Stimulated activated memory B cell treated with anti-CD40 and anti-IgM and Interleukin-4, amounts not matched to agents 10 μg/mL and 1 μg/mL and 100 μg/mL, for 72 hours (primary cell): ENCODE data around the gene TTC17.
"Not testable (repeated sequence)": the region's sequence is repeated elsewhere in the genome, so short reads cannot be mapped to it uniquely, and the experiment has no call there.

Experiments used
- ATAC-seq: fragments of 150-1000 bp; cut with Tn5 transposase; 2 replicates; pipeline ENCODE4 v1.10.0; 2021
- H3K27ac Mint-ChIP-seq: one replicate; pipeline ENCODE4 v1.8.0; 2022; ENCODE audit warnings: mild to moderate bottlenecking, mixed read lengths
- H3K27me3 Mint-ChIP-seq: one replicate; pipeline ENCODE4 v1.8.0; 2022; ENCODE audit warnings: mixed read lengths
- H3K36me3 Mint-ChIP-seq: one replicate; pipeline ENCODE4 v1.8.0; 2022; ENCODE audit warnings: mixed read lengths
- H3K4me1 Mint-ChIP-seq: one replicate; pipeline ENCODE4 v1.8.0; 2022; ENCODE audit warnings: mixed read lengths
- H3K4me3 Mint-ChIP-seq: one replicate; pipeline ENCODE4 v1.8.0; 2022; ENCODE audit warnings: mild to moderate bottlenecking, moderate library complexity, mixed read lengths
- H3K9me3 Mint-ChIP-seq: one replicate; pipeline ENCODE4 v1.8.0; 2022; ENCODE audit warnings: mixed read lengths

TTC17 gene

DNA sequence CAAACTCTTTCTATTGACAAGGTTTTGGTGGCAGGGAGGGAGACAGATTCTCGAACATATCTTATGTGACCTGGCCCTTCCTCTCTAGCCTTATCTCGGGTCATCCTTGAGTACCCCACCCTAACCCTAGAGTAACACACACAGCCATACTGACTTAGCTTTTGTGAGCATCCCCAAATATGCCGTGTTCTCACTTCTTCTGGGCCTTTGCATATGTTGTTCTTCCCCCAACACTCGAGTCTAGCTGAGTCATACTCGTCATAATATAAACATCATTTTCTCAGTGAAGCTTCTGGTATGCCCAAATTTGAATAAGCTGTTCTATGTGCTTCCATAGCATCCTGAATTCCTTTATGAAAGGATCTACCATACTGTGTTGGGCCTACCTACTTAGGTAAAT, 8.0 kb downstream of the TTC17 start:
- no peaks in the 10 kb centered on the region for H3K27me3 Mint-ChIP-seq
- no peak overlapping the region for H3K4me3 Mint-ChIP-seq
- no peaks in the 10 kb centered on the region for H3K9me3 Mint-ChIP-seq
- peaks cover 28% of the 10 kb centered on the region for H3K36me3 Mint-ChIP-seq
- H3K27ac Mint-ChIP-seq: peak overlapping the region; percentile 29
- no peak for ATAC-seq
- H3K4me1 Mint-ChIP-seq: peaks cover 40% of the 10 kb centered on the region

DNA sequence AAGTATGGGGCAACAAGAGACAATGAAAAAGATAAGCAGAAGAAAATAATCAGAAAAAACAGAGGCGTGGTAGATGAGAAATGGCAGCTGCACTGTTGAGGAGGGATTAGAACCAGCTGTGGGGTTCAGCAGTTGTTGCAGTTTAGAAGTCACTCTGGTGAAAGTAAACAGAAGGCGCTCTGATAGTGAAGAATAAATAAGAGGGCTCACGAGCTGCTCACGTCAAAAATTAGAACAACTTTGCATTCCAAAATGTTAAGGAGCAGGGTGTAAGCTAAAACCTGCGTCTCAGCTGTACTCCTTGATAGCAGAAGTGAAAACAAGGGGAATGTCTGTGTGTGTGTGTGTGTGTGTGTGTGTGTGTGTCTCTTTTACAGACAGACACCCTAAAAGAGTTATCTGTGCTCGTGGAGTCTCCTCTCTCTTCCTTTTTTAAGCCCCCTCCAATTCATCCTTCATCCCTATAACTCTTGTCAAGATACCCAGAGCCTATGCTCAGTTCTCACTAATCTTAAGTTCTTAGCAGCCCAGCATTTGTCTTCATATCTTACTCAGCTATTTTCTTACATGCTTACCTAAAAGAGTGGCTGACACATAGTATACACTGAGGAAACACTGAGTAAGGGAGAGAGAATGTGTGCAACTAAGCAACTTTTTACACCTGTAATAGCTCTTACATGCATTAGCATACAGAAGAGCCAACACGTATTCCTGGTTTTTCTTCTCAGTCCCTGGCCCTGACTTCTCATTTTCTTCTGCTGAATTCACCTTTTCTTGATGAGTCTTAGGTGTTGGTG, 8.9 kb downstream of the TTC17 start:
- no peak overlapping the region for H3K4me3 Mint-ChIP-seq
- peak overlapping the region; percentile 29 for H3K27ac Mint-ChIP-seq
- peaks cover 40% of the 10 kb centered on the region for H3K4me1 Mint-ChIP-seq
- no peaks in the 10 kb centered on the region for H3K27me3 Mint-ChIP-seq
- ATAC-seq: peak; percentile 84
- no peaks in the 10 kb centered on the region for H3K9me3 Mint-ChIP-seq
- peaks cover 28% of the 10 kb centered on the region for H3K36me3 Mint-ChIP-seq

DNA sequence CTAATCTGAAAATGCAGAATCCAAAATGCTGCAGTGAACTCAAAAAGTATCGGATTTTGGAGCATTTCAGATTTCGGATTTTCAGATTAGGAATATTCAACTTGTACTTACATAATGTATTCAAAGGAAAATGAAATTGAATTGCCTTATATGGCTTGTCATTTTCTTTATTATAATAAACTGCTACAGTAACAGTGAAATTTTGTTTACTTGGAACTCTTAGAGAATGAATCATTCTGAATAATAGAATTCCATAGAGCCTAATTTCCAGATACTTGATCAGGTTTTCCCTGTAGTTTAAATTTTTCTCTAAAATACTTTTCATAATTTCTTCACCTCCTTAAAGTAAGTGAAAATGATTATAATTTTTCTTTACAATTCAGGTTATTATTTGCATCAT, 17.3 kb downstream of the TTC17 start:
- H3K27ac Mint-ChIP-seq: no peak overlapping the region
- no peak overlapping the region for H3K4me3 Mint-ChIP-seq
- peaks cover 9% of the 10 kb centered on the region for H3K4me1 Mint-ChIP-seq
- no peak for ATAC-seq
- no peaks in the 10 kb centered on the region for H3K9me3 Mint-ChIP-seq
- H3K36me3 Mint-ChIP-seq: peaks cover 5% of the 10 kb centered on the region
- no peaks in the 10 kb centered on the region for H3K27me3 Mint-ChIP-seq

DNA sequence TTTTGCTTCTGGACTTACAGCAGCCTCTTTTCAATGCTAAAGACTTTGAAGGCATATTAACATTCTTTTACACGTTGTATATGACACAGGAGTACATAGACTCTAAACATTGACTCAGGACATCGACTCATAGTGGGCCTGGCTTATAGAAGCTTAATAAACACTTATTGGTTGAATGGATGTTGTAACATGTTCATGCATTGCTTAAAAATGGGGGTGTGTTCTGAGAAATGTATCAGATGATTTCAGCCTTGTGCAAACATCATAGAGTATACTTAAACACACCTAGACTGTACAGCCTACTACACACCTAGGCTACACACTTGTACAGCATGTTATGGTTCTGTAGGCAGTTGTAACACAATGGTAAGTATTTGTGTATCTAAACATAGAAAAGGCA, 17.9 kb downstream of the TTC17 start:
- Mint-ChIP-seq H3K27me3 (no peaks in the 10 kb centered on the region), H3K4me1 (peaks cover 13% of the 10 kb centered on the region), H3K9me3 (no peaks in the 10 kb centered on the region), H3K36me3 (peaks cover 9% of the 10 kb centered on the region), H3K4me3 (no peak overlapping the region), H3K27ac (no peak overlapping the region)
- ATAC-seq: no peak

DNA sequence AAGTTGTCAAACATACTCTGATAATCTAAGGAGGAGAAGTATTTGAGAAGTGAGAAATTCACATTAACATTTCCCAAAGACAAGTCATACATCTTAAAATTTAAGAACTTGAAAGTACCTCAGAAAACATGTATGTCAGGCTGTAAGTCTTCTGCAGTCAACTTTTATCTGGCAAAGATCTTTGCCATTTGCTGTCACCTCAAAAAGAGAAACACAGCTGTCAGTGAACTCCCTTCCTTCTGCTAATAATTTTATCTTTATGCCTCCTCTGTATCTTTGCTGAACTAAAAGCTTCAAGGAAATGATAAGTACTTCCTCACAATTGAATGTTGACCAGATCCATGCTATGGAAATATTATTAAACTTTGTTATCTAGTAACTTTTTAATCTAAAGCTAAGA, 18.7 kb downstream of the TTC17 start:
- Mint-ChIP-seq H3K36me3 (peaks cover 14% of the 10 kb centered on the region), H3K27ac (no peak overlapping the region), H3K9me3 (no peaks in the 10 kb centered on the region), H3K4me3 (no peak overlapping the region), H3K27me3 (no peaks in the 10 kb centered on the region), H3K4me1 (peaks cover 16% of the 10 kb centered on the region)
- ATAC-seq: no peak

DNA sequence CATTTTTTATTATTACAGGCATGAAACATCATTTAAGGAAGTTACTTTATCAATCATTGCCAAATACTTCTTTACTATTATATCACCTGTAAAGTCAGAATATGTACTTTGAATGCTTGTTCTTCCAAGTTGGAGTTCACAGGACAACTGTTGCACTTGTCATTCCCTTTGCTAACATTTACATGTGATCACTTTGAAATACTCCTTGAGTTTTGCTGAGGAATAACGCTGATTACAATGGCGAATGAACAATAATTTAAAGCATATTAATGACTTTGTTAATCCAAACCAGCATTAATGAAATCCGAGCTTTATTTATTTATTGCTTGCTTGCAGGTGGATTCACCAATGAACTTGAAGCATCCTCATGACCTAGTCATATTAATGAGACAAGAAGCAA, 20.2 kb downstream of the TTC17 start:
- Mint-ChIP-seq H3K4me1 (peaks cover 16% of the 10 kb centered on the region), H3K27me3 (no peaks in the 10 kb centered on the region), H3K27ac (no peak overlapping the region), H3K4me3 (no peak overlapping the region), H3K36me3 (peaks cover 16% of the 10 kb centered on the region), H3K9me3 (no peaks in the 10 kb centered on the region)
- ATAC-seq: no peak

DNA sequence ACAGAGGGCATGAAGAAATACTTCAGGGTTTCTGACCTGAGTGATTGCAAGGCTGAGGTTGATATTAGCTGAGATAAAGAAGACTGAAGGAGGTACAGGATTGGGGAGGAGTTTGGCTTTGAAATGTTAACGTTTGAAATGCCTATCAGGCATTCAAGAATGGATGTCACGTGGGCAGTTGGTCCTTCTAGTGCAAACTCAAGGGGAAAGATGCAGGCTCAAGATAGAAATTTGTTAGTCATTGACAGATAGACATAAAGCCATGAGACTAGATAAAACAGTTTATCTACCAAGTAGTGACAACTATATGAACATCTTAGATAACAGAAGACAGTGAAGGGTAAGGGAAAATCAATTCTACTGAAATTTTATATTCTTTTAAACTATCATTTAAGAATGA, 23.1 kb downstream of the TTC17 start:
- H3K27me3 Mint-ChIP-seq: no peaks in the 10 kb centered on the region
- H3K36me3 Mint-ChIP-seq: peaks cover 25% of the 10 kb centered on the region
- no peak for ATAC-seq
- H3K4me1 Mint-ChIP-seq: peaks cover 11% of the 10 kb centered on the region
- H3K9me3 Mint-ChIP-seq: no peaks in the 10 kb centered on the region
- H3K4me3 Mint-ChIP-seq: no peak overlapping the region
- H3K27ac Mint-ChIP-seq: no peak overlapping the region

DNA sequence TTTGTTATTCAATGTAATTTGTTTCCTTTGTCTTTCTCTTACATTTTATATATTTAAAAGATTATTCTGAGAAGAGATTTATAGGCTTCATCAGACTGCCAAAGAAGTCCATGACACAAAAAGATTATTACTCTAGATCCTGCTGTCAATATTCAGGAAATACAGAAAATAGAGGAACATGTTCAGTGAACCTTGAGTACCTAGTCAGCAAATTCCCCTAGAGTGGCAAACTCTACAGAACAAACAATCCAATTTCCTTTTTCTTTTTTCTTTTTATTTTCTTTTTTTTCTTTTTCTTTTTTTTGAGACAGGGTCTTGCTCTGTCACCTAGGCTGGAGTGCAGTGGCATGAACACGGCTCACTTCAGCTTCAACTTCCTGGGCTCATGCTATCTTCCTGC, 23.9 kb downstream of the TTC17 start:
- peaks cover 9% of the 10 kb centered on the region for H3K4me1 Mint-ChIP-seq
- no peak overlapping the region for H3K4me3 Mint-ChIP-seq
- H3K36me3 Mint-ChIP-seq: peaks cover 25% of the 10 kb centered on the region
- no peaks in the 10 kb centered on the region for H3K27me3 Mint-ChIP-seq
- no peaks in the 10 kb centered on the region for H3K9me3 Mint-ChIP-seq
- no peak overlapping the region for H3K27ac Mint-ChIP-seq
- no peak for ATAC-seq

DNA sequence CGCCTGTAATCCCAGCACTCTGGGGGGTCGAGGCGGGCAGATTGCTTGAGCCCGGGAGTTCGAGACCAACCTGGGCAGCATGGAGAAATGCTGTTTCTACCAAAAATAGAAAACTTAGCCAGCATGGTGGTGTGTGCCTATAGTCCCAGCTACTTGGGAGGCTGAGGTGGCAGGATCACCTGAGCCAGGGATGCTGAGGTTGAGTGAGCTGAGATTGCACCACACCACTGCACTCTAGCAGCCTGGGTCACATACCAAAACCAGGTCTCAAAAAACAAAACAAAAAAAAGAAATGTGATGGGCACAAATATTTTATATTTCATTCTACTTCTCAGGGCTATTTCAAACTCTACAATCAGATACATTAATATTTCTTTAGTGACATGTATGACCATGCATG, 25.7 kb downstream of the TTC17 start:
- Mint-ChIP-seq H3K27me3 (no peaks in the 10 kb centered on the region), H3K4me1 (peaks cover 6% of the 10 kb centered on the region), H3K36me3 (peaks cover 32% of the 10 kb centered on the region), H3K9me3 (no peaks in the 10 kb centered on the region), H3K27ac (no peak overlapping the region), H3K4me3 (no peak overlapping the region)
- no peak for ATAC-seq

DNA sequence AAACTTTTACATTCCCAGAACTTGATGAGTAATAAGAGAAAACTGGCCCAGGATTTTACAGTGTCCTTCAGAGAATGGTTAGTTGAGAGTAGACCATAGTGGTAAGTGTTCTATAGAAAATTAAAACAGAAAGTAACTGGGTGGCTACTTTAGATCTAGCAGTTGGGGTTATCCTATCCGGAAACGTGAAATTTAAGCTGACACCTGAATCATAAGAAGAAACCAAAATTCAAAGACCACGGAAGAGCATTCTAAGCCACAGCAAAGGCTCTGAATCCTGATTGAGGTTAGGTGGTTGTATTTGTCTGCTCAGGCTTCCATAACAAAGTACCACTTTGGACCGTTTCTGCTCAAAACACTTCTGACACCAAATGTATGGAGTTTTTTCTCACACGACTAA, 34.0 kb downstream of the TTC17 start:
- H3K4me1 Mint-ChIP-seq: no peaks in the 10 kb centered on the region
- ATAC-seq: no peak
- H3K27ac Mint-ChIP-seq: no peak overlapping the region
- no peak overlapping the region for H3K4me3 Mint-ChIP-seq
- no peaks in the 10 kb centered on the region for H3K27me3 Mint-ChIP-seq
- H3K36me3 Mint-ChIP-seq: peaks cover 65% of the 10 kb centered on the region
- H3K9me3 Mint-ChIP-seq: no peaks in the 10 kb centered on the region

DNA sequence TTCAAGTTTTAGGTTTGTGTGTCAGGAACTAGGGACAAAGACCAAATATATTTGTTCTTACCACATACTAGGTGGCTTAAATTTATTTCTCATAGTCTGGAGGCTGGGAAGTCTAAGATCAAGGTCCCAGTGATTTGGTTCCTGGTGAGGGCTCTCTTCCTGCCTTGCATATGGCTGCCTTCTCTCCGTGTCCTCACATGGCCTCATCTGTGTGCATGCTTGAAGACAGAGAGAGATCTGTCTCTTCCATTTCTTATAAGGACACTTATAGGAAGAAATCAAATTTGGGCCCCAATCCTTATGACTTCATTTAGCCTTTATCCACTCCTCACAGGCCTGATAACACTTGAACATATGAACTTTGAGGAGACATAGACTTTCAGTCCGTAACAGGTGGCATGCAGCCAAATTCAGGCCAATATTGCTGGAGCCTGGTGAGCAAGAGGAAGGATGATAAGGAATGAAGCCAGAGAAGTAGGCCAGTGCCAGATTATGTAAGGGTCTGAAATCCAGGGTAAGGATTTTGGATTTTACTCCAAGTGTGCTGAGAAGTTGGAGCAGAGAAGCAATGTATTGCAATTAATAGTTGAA, 35.1 kb downstream of the TTC17 start:
- H3K36me3 Mint-ChIP-seq: peaks cover 74% of the 10 kb centered on the region
- H3K9me3 Mint-ChIP-seq: no peaks in the 10 kb centered on the region
- H3K27me3 Mint-ChIP-seq: no peaks in the 10 kb centered on the region
- H3K27ac Mint-ChIP-seq: no peak overlapping the region
- H3K4me3 Mint-ChIP-seq: no peak overlapping the region
- no peaks in the 10 kb centered on the region for H3K4me1 Mint-ChIP-seq
- ATAC-seq: no peak

DNA sequence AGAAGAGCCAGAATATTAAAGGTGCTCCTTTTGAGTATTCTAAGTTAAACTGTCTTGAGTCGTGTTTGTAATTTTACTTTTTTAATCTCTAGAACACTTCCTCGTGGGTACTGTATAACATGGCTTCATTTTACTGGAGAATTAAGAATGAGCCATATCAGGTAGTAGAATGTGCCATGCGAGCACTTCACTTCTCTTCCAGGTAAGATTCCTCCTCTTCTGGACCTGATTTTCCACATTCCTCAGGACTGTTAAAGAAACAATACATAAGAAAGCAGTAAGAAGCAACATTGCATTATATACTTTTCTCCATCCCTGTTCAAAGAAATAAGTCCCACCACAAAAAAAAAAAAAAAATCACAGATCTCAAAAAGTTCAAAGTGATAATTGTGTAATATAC, 37.9 kb downstream of the TTC17 start:
- Mint-ChIP-seq H3K36me3 (peaks cover 82% of the 10 kb centered on the region), H3K4me1 (no peaks in the 10 kb centered on the region), H3K27me3 (no peaks in the 10 kb centered on the region), H3K27ac (no peak overlapping the region), H3K4me3 (no peak overlapping the region), H3K9me3 (no peaks in the 10 kb centered on the region)
- ATAC-seq: no peak

DNA sequence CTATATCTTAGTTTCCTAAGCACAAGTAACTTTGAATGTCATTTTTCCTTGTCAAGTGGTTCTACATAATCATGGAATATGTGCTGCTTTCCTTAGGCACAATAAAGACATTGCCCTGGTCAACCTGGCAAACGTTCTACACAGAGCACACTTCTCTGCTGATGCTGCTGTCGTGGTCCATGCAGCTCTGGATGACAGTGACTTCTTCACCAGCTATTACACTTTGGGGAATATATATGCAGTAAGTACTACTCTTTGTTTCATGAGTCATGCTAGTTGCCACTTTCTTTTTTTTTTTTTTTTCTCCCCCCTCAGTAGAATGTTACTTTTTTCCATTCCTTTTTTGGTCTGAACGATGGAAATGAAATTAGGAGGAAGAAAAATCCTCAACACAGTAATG, 38.5 kb downstream of the TTC17 start:
- H3K9me3 Mint-ChIP-seq: no peaks in the 10 kb centered on the region
- no peak for ATAC-seq
- no peak overlapping the region for H3K27ac Mint-ChIP-seq
- no peak overlapping the region for H3K4me3 Mint-ChIP-seq
- H3K36me3 Mint-ChIP-seq: peaks cover 82% of the 10 kb centered on the region
- H3K27me3 Mint-ChIP-seq: no peaks in the 10 kb centered on the region
- no peaks in the 10 kb centered on the region for H3K4me1 Mint-ChIP-seq

DNA sequence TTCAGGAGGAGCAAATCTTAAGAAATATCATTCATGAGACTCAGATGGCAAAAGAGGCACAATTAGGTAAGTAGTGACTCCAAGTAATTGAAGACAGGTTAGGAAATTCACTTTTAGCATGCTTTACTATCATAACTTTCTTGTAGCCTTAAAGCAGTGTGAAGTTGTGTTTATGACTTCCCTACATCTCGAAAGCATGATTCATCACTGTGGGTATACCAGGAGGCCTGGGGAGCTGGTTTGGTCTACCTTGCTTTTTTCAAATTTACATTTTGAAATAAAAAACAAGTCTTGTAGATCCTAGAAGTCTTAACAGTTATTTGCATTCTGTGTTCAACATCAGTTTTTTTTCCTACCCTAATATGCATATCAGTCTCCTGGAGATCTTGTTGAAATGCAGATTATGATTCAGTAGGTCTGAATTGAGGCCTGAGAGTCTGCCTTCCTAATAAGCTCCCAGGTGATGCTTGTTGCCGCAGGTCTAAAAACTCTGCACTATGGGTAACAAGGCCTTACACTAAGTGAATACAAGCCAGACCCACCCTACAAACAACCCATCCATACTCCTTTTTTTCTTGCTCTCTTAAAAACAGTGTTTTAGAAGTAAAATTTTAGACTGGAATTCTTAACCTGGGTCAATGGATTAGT, 41.4 kb downstream of the TTC17 start:
- no peak for ATAC-seq
- H3K27me3 Mint-ChIP-seq: no peaks in the 10 kb centered on the region
- H3K27ac Mint-ChIP-seq: no peak overlapping the region
- H3K4me1 Mint-ChIP-seq: no peaks in the 10 kb centered on the region
- H3K36me3 Mint-ChIP-seq: peaks cover 79% of the 10 kb centered on the region
- no peak overlapping the region for H3K4me3 Mint-ChIP-seq
- H3K9me3 Mint-ChIP-seq: no peaks in the 10 kb centered on the region

DNA sequence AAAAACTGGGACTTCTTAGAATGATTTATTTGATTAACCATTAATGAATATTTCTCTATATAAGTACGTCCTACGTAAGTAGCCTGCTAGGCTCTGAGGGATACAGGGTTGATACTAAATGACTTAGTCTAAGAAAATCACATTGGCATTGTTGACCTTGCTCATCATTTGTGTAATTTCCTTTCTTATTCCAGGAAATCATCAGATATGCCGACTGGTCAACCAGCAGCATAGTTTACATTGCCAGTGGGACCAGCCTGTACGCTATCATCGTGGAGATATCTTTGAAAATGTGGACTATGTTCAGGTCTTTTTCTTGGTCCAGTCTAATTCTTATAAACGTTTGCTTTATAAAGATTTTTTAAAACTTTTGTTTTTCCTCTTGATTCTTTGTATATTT, 42.5 kb downstream of the TTC17 start:
- Mint-ChIP-seq H3K4me1 (no peaks in the 10 kb centered on the region), H3K36me3 (peaks cover 77% of the 10 kb centered on the region), H3K4me3 (no peak overlapping the region), H3K27ac (no peak overlapping the region), H3K9me3 (no peaks in the 10 kb centered on the region), H3K27me3 (no peaks in the 10 kb centered on the region)
- no peak for ATAC-seq

DNA sequence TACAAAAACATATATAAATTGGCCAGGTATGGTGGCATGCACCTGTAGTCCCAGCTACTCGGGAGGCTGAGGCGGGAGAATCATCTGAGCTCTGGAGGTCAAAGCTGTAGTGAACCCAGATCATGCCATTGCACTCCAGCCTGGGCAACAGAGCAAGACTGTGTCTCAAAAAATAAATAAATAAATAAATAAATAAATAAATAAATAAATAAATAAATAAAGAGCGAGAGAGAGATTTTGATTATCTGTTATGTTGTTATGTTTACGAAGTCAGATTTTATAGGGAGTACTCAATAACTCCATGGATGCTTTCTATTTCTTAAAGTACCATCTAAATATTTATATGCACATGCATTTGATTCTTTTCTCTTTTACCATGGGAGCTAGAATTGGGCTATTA, 43.1 kb downstream of the TTC17 start:
- not testable (repeated sequence) for H3K9me3 Mint-ChIP-seq, H3K27me3 Mint-ChIP-seq, H3K27ac Mint-ChIP-seq, H3K4me1 Mint-ChIP-seq, ATAC-seq, H3K4me3 Mint-ChIP-seq
- peaks cover 76% of the 10 kb centered on the region for H3K36me3 Mint-ChIP-seq
